Upper lobe of right lung (tissue), 1 donor: ENCODE data around the gene NRSN2. TPM values are rescaled to one million over a fixed set of nuclear protein-coding genes. Genes with fewer than 3 reads are reported as not detected.
"Not testable (repeated sequence)": the region's sequence is repeated elsewhere in the genome, so short reads cannot be mapped to it uniquely, and the experiment has no call there.

Source experiments
- ATAC-seq: fragments of 200-7000 bp; cut with Tn5 transposase; one replicate; pipeline ENCODE4 v1.9.1; 2020; ENCODE audit warnings: mild to moderate bottlenecking, moderate library complexity
- DNase-seq: peaks from one replicate; pipeline ENCODE4 v3.0.0-alpha.2; 2020
- H3K27ac ChIP-seq: fragments of 200-600 bp; one replicate; pipeline ENCODE4 v1.8.0; 2022
- H3K27me3 ChIP-seq: fragments of 200-600 bp; one replicate; pipeline ENCODE4 v1.8.0; 2022; ENCODE audit warnings: mild to moderate bottlenecking
- H3K36me3 ChIP-seq: fragments of 200-600 bp; one replicate; pipeline ENCODE4 v1.8.0; 2022
- H3K4me1 ChIP-seq: fragments of 200-600 bp; one replicate; pipeline ENCODE4 v1.8.0; 2022
- H3K4me3 ChIP-seq: fragments of 200-600 bp; one replicate; pipeline ENCODE4 v1.8.0; 2022; ENCODE audit warnings: mild to moderate bottlenecking
- H3K9me3 ChIP-seq: fragments of 200-600 bp; one replicate; pipeline ENCODE4 v1.8.0; 2022
- CTCF ChIP-seq: fragments of 200-600 bp; IDR thresholded peaks from one replicate; pipeline ENCODE4 v1.8.0; 2022; ENCODE audit warnings: antibody characterized with exemption
- intact Hi-C: fragments of 100-400 bp; cut with DNase I; formaldehyde crosslinking; loops from one replicate; pipeline ENCODE4 v1.11.0; 2022
- total RNA-seq: library from RNA; stranded (reverse); fragmentation: NEBNext Ultra II Directional; extraction: Animal tissue kit (Norgen Biotek cat#: 25700); gene quantifications from one replicate; pipeline ENCODE4 v1.2.1, GENCODE V29; 2021
- donor health status: DM: no; HTN: yes; CAD: no; lungs with severe emphysema.

The NRSN2 gene
- total RNA-seq, 1 donor from 2014 or later = 19.9 TPM

- Histone ChIP-seq H3K36me3 (no peaks in the 10 kb centered on the region), H3K27me3 (no peaks in the 10 kb centered on the region), H3K4me3 (peak overlapping the region; percentile 82), H3K9me3 (no peaks in the 10 kb centered on the region), H3K27ac (peak overlapping the region; percentile 82), H3K4me1 (no peaks in the 10 kb centered on the region)
- intact Hi-C loops = no loop called here
- peak; percentile 87 for ATAC-seq
- TF ChIP-seq CTCF = no peak
- DNase-seq = peak; percentile 90
These were observed 34.8 kb downstream of the NRSN2 start for GRCh38 chr20:381581-382290.

GRCh38 chr20:382291-383115 lies 35.6 kb downstream of the NRSN2 start:
- intact Hi-C loops = no loop called here
- H3K27ac ChIP-seq = no peak overlapping the region
- no peaks in the 10 kb centered on the region for H3K4me1 ChIP-seq
- peak; percentile 3 for ATAC-seq
- no peaks in the 10 kb centered on the region for H3K9me3 ChIP-seq
- H3K36me3 ChIP-seq = peaks cover 2% of the 10 kb centered on the region
- TF ChIP-seq CTCF = no peak
- no peak for DNase-seq
- peak overlapping the region; percentile 82 for H3K4me3 ChIP-seq
- no peaks in the 10 kb centered on the region for H3K27me3 ChIP-seq

GRCh38 chr20:383889-384288 lies 37.0 kb downstream of the NRSN2 start:
- no peak for ATAC-seq
- no peak overlapping the region for H3K27ac ChIP-seq
- intact Hi-C loops = no loop called here

GRCh38 chr20:384723-385122 lies 37.8 kb downstream of the NRSN2 start:
- Histone ChIP-seq H3K4me1 (no peaks in the 10 kb centered on the region), H3K27me3 (no peaks in the 10 kb centered on the region), H3K27ac (no peak overlapping the region), H3K4me3 (no peak overlapping the region), H3K9me3 (no peaks in the 10 kb centered on the region), H3K36me3 (peaks cover 24% of the 10 kb centered on the region)
- TF ChIP-seq CTCF = no peak
- DNase-seq = no peak
- intact Hi-C loops = no loop called here
- no peak for ATAC-seq

More at GRCh38 chr20:383889-384288, 37.0 kb downstream of the NRSN2 start:
- no peak for DNase-seq
- H3K9me3 ChIP-seq = no peaks in the 10 kb centered on the region
- no peak for TF ChIP-seq CTCF
- H3K4me1 ChIP-seq = no peaks in the 10 kb centered on the region
- H3K36me3 ChIP-seq = peaks cover 16% of the 10 kb centered on the region
- H3K4me3 ChIP-seq = no peak overlapping the region
- no peaks in the 10 kb centered on the region for H3K27me3 ChIP-seq

GRCh38 chr20:385448-385847 lies 38.5 kb downstream of the NRSN2 start:
- Histone ChIP-seq H3K4me1 (no peaks in the 10 kb centered on the region), H3K27ac (no peak overlapping the region), H3K27me3 (no peaks in the 10 kb centered on the region), H3K36me3 (peaks cover 29% of the 10 kb centered on the region), H3K9me3 (no peaks in the 10 kb centered on the region), H3K4me3 (no peak overlapping the region)
- TF ChIP-seq CTCF = no peak
- no peak for ATAC-seq
- no peak for DNase-seq
- intact Hi-C loops = no loop called here

GRCh38 chr20:386634-387033 lies 39.7 kb downstream of the NRSN2 start:
- H3K27me3 ChIP-seq, H3K9me3 ChIP-seq, DNase-seq, H3K4me3 ChIP-seq, H3K4me1 ChIP-seq, H3K27ac ChIP-seq, intact Hi-C loops, ATAC-seq: not testable (repeated sequence)
- peaks cover 39% of the 10 kb centered on the region for H3K36me3 ChIP-seq
